HEK293T (cell line): Measurements from ENCODE around the gene SHFL.

Source experiments
- BHLHE40 ChIP-seq: fragments of 450-650 bp; IDR thresholded peaks from 2 replicates; pipeline ENCODE4 v1.6.1; 2016; ENCODE audit warnings: mild to moderate bottlenecking, moderate library complexity, borderline replicate concordance
- CTBP1 ChIP-seq: fragments of 450-650 bp; IDR thresholded peaks from 2 replicates; pipeline ENCODE4 v1.6.1; 2016; ENCODE audit warnings: borderline replicate concordance
- ELF4 ChIP-seq: fragments of 450-650 bp; IDR thresholded peaks from 2 replicates; pipeline ENCODE4 v1.6.1; 2017; ENCODE audit warnings: antibody characterized with exemption
- FOXA1 ChIP-seq: fragments of 450-650 bp; IDR thresholded peaks from 2 replicates; pipeline ENCODE4 v1.6.1; 2016; ENCODE audit warnings: mild to moderate bottlenecking
- FOXK2 ChIP-seq: fragments of 450-650 bp; IDR thresholded peaks from 2 replicates; pipeline ENCODE4 v1.6.1; 2016; ENCODE audit warnings: mild to moderate bottlenecking
- FOXM1 ChIP-seq: fragments of 450-650 bp; IDR thresholded peaks from 2 replicates; pipeline ENCODE4 v1.6.1; 2017; ENCODE audit warnings: mild to moderate bottlenecking, borderline replicate concordance
- NFRKB ChIP-seq: fragments of 450-650 bp; IDR thresholded peaks from 2 replicates; pipeline ENCODE4 v1.6.1; 2016; ENCODE audit warnings: mild to moderate bottlenecking, moderate library complexity
- PKNOX1 ChIP-seq: fragments of 450-650 bp; IDR thresholded peaks from 2 replicates; pipeline ENCODE4 v1.6.1; 2016
- SP1 ChIP-seq: fragments of 450-650 bp; IDR thresholded peaks from 2 replicates; pipeline ENCODE4 v1.6.1; 2017
- SUZ12 ChIP-seq: fragments of 450-650 bp; IDR thresholded peaks from 2 replicates; pipeline ENCODE4 v1.6.1; 2016; ENCODE audit warnings: mild to moderate bottlenecking
- TARDBP ChIP-seq: fragments of 450-650 bp; IDR thresholded peaks from 2 replicates; pipeline ENCODE4 v1.6.1; 2016

- TF ChIP-seq SP1 (no peak), FOXM1 (no peak), SUZ12 (no peak), ELF4 (no peak), FOXA1 (no peak), PKNOX1 (no peak), TARDBP (no peak), CTBP1 (no peak), BHLHE40 (no peak), FOXK2 (no peak), NFRKB (no peak)
These were observed 18.0 kb downstream of the SHFL start for GRCh38 chr19:10104130-10104513.
